IPS DF 6.9 (cell line): Measurements from ENCODE around the gene ADI1.

Experiments
- DNase-seq: peaks from one replicate; pipeline ENCODE4 v3.0.0-alpha.2; 2013; ENCODE audit warnings: low read depth, low spot score
- H3K27ac ChIP-seq: one replicate; pipeline ENCODE4 v1.5.1; 2013; ENCODE audit warnings: low read length, control low read depth
- H3K27me3 ChIP-seq: 2 replicates; pipeline ENCODE4 v1.6.1; 2013; ENCODE audit warnings: mild to moderate bottlenecking, low read length; ENCODE audit not compliant: control insufficient read depth, insufficient read depth
- H3K36me3 ChIP-seq: 2 replicates; pipeline ENCODE4 v1.6.1; 2013; ENCODE audit warnings: low read length; ENCODE audit not compliant: control insufficient read depth, insufficient read depth
- H3K4me1 ChIP-seq: 2 replicates; pipeline ENCODE4 v1.6.1; 2013; ENCODE audit warnings: low read length; ENCODE audit not compliant: control insufficient read depth, insufficient read depth
- H3K4me3 ChIP-seq: 2 replicates; pipeline ENCODE4 v1.5.1; 2013; ENCODE audit warnings: mild to moderate bottlenecking, low read length
- H3K9me3 ChIP-seq: 2 replicates; pipeline ENCODE4 v1.6.1; 2013; ENCODE audit warnings: low read length, inconsistent platforms; ENCODE audit not compliant: control insufficient read depth, insufficient read depth
- WGBS: extraction: QIAGEN DNeasy Blood & Tissue Kit; methylation state at CpG from one replicate; pipeline ENCODE4 v1.1.7; 2013; ENCODE audit warnings: mixed read lengths, missing lambda C conversion rate; ENCODE audit not compliant: insufficient read length, insufficient coverage; 5-methylcytosine and 5-hydroxymethylcytosine counted together

Gene ADI1

DNA sequence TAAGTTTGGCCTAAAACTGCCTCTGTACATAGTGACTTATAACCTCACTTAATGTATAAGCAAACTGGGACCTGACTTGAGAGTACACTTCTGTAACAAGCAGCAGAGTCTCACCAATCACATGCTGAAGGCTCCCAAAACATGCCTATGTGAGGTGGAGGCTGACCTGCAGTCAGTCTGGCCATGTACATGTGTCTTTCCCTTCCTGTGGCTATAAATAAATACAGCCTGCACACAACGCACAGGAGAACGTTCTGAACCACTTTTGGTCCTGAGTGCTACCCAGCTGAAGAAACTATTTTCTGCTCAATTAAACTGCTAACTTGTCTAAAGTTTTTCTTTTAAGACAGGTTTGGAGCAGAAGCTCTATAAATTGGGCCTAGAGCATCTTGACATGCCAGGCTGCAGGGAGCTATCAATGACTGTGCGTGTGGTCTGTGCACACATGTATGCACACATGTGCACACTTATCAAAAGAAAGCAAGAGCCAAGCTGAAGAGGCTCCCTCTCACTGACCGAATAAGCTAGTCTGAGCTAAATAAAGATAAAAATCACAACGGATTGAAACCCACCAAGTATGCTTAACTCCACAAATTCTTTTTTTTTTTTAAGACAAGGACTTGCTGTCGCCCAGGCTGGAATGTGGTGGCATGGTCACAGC lies 23.8 kb upstream of the ADI1 start:
- Histone ChIP-seq H3K27ac (no peak overlapping the region), H3K9me3 (no peaks in the 10 kb centered on the region), H3K36me3 (peaks cover 33% of the 10 kb centered on the region), H3K27me3 (no peaks in the 10 kb centered on the region), H3K4me3 (no peak overlapping the region), H3K4me1 (no peaks in the 10 kb centered on the region)
- no peak for DNase-seq
- WGBS: no CpG with 5 or more reads among the region's 6 CpGs

GRCh38 chr2:3542107-3542506 lies 22.8 kb upstream of the ADI1 start:
- no CpG with 5 or more reads among the region's 5 CpGs for WGBS

DNA sequence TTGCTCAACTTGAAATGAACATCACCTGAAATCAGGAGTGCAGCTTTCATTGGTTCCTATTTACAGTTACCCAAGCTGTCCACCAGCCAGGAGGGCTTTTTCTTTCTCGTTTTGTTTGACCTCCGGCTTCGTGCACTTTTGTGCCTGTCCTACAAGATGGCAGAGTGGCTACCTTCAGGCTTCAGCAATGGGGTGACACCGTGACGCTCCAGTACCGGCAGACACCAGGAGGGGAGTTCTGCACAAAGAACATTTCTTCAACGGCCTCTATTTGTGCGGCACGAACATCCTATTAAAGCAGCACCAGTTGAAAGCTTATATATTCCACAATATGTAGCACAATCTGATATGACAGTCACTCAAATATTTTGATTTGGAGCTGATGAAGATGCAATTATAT lies 20.5 kb upstream of the ADI1 start:
- H3K9me3 ChIP-seq: no peaks in the 10 kb centered on the region
- H3K4me3 ChIP-seq: no peak overlapping the region
- no peaks in the 10 kb centered on the region for H3K27me3 ChIP-seq
- WGBS: no CpG with 5 or more reads among the region's 9 CpGs
- H3K27ac ChIP-seq: no peak overlapping the region
- H3K36me3 ChIP-seq: peaks cover 14% of the 10 kb centered on the region; the same call in 1 of the 2 replicates
- DNase-seq: no peak
- no peaks in the 10 kb centered on the region for H3K4me1 ChIP-seq

More at GRCh38 chr2:3542107-3542506, 22.8 kb upstream of the ADI1 start:
- Histone ChIP-seq H3K27me3 (no peaks in the 10 kb centered on the region), H3K36me3 (peaks cover 28% of the 10 kb centered on the region), H3K4me1 (no peaks in the 10 kb centered on the region), H3K27ac (no peak overlapping the region), H3K9me3 (no peaks in the 10 kb centered on the region), H3K4me3 (no peak overlapping the region)
- DNase-seq: no peak

DNA sequence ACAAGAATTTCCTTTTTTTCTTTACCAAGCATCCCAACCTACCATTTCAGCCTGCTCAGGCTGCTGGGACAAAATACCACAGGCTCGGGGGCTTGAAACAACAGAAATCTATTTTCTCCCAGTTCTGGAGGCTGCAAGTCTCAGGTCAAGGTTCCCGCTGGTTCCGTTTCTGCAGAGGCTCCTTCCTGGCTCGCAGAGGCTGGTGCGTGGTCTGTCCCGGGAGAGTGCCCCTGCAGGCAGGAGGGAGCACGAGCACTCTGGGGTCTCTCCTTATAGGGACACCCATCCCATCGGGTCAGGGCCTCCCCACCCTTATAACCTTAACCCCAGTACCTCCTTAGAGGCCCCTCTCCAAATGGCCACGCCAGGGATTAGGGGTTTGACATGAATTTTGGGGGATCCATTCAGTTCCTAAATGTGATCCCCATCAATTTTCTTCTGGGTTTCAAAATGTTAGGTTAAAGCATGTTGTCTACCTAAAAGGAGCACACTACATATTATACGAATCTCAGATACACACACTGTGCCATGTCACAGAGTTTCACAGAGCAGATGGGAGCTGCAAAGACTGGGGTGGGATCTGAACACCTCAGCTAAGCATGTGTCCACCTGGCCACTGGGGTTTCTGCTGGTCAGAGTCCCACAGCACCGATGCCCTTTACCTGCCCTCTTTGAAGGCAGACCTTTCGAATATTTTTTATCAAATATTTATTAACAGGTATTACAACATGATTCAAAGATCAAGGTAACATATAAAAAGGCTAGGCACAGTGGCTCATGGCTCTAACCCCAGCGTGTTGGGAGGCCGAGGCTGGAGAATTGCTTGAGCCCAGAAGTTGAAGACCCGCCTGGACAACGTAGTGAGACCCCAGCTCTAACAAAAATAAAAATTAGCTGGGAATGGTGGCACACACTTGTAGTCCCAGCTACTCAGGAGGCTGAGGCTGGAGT lies 17.6 kb upstream of the ADI1 start:
- no peaks in the 10 kb centered on the region for H3K4me1 ChIP-seq
- no peak overlapping the region for H3K27ac ChIP-seq
- H3K27me3 ChIP-seq: no peaks in the 10 kb centered on the region
- DNase-seq: no peak
- H3K4me3 ChIP-seq: no peak overlapping the region
- H3K36me3 ChIP-seq: peaks cover 3% of the 10 kb centered on the region; the same call in 1 of the 2 replicates
- no peaks in the 10 kb centered on the region for H3K9me3 ChIP-seq
- WGBS: no CpG with 5 or more reads among the region's 16 CpGs

- DNase-seq: no peak
- H3K9me3 ChIP-seq: no peaks in the 10 kb centered on the region
- no peak overlapping the region for H3K27ac ChIP-seq
- H3K27me3 ChIP-seq: no peaks in the 10 kb centered on the region
- H3K4me3 ChIP-seq: no peak overlapping the region
- no peaks in the 10 kb centered on the region for H3K4me1 ChIP-seq
- no CpG with 5 or more reads among the region's 24 CpGs for WGBS
- H3K36me3 ChIP-seq: no peaks in the 10 kb centered on the region
Measured at GRCh38 chr2:3535794-3536681, 16.7 kb upstream of the ADI1 start.

- Histone ChIP-seq H3K4me3 (no peak overlapping the region), H3K36me3 (no peaks in the 10 kb centered on the region), H3K27ac (no peak overlapping the region), H3K27me3 (no peaks in the 10 kb centered on the region), H3K4me1 (no peaks in the 10 kb centered on the region), H3K9me3 (no peaks in the 10 kb centered on the region)
- DNase-seq: no peak
- no CpG with 5 or more reads among the region's 5 CpGs for WGBS
Measured at GRCh38 chr2:3535467-3535793, 16.1 kb upstream of the ADI1 start.

DNA sequence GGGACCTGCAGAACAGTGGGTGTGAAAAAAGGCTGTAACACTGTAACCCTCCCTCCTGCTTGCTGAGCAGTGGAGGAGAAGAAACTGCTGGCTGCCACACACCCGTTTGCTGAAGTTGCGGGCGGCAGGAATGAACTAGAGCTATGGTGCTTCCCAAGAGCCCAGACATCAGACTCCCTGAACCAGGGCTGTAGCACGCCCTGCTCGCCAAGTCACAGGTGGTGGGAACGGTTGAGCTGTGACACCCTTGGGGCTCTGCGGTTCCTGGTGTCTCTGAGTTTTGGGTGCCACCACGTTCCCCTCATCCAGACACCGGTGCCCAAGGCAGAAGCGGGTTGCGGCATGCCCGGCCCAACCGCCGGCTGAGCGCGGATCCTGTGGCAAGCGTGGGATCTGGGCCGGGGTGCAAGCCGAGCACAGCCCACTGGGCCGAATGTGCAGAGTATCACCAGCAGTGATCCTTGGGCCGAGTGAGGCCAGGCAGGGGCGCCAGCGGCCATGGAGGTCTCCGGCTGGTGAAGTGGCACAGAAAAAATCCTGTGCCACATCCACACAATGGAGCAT lies 15.0 kb upstream of the ADI1 start:
- no peaks in the 10 kb centered on the region for H3K27me3 ChIP-seq
- no peaks in the 10 kb centered on the region for H3K9me3 ChIP-seq
- WGBS: no CpG with 5 or more reads among the region's 24 CpGs
- DNase-seq: no peak
- no peaks in the 10 kb centered on the region for H3K4me1 ChIP-seq
- H3K4me3 ChIP-seq: no peak overlapping the region
- H3K27ac ChIP-seq: no peak overlapping the region
- H3K36me3 ChIP-seq: no peaks in the 10 kb centered on the region

DNA sequence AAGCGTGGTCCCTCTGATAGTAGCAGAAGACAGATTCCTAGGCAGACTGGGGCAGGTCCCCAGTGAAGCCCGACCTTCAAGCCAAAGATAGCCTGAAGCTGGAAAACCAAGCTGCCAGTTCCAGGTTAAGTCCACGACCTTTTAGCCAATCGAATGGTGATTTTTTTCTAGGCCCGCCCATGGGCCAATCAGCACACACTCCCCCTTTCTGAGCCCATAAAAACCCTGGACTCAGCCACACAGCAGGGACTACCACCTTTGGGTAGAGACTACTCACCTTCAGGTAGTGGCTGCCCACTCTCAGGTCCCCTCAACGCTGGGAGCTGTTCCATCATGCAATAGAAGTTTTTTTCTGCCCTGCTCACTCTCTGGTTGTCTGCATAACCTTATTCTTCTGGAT lies 14.5 kb upstream of the ADI1 start:
- WGBS: no CpG with 5 or more reads among the region's 6 CpGs
- H3K4me1 ChIP-seq: no peaks in the 10 kb centered on the region
- H3K9me3 ChIP-seq: no peaks in the 10 kb centered on the region
- H3K4me3 ChIP-seq: no peak overlapping the region
- no peak for DNase-seq
- no peaks in the 10 kb centered on the region for H3K27me3 ChIP-seq
- H3K27ac ChIP-seq: no peak overlapping the region
- no peaks in the 10 kb centered on the region for H3K36me3 ChIP-seq

DNA sequence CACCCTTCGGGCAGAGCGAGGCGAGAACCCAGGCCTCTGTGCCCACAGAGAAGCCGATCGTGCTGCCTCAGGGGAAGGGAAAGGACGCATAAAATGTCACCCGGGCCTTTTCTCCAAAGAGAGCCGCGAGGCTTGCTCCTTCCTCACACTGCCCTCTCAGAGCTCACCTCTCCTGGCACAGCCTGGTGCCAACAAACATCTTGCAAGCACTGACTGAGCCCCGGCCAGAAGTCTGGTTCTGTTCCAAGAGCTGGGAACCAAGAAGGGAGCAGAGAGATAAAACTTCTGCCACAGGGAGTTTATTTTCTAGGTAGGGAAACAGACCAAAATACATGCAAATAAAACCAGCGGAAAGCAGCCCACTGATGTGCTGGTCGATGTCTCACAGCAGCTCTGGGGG lies 13.6 kb upstream of the ADI1 start:
- Histone ChIP-seq H3K36me3 (no peaks in the 10 kb centered on the region), H3K9me3 (no peaks in the 10 kb centered on the region), H3K4me3 (no peak overlapping the region), H3K27ac (no peak overlapping the region), H3K27me3 (no peaks in the 10 kb centered on the region), H3K4me1 (no peaks in the 10 kb centered on the region)
- no peak for DNase-seq
- WGBS: no CpG with 5 or more reads among the region's 12 CpGs
